ENCODE data around the gene HYOU1. TPM values are rescaled to one million over a fixed set of nuclear protein-coding genes. Genes with fewer than 3 reads are reported as not detected.

Gene HYOU1
- total and polyA plus RNA-seq, 2 of the 8 experiments (the other 6 are each of a cell fraction or from before 2014, with no cell fraction given), result 239 to 295 TPM

GRCh38 chr11:119018074-119018938 lies 38.7 kb downstream of the HYOU1 start, which contains the start of the genes RPS25 and TRAPPC4:
Gene RPS25 (minus strand): TSS chr11:119018343. CDS start chr11:119018284, 59 bp downstream.
Gene TRAPPC4 (plus strand): TSS chr11:119018766. CDS start chr11:119018796, 30 bp downstream.
- CTCF ChIA-PET (ENCODE audit: partially characterized antibody), result interaction anchor here (0.8 to 3.0 kb wide), 4 partner anchors 12 to 345 kb away, joined by 3 to 12 read pairs (median 4); partner anchors contain the start of gene SLC37A4
- Histone ChIP-seq H3K14ac (ENCODE audit: insufficient read length) (no peak within 1 kb of the TSS), H3K23ac (ENCODE audit: insufficient read length) (no peak within 1 kb of the TSS), H2AK5ac (ENCODE audit: low read depth, low read length) (no peak within 1 kb of the TSS), H4K20me1 (replicated peaks in 1 of 2; ENCODE audit: control insufficient read depth in 1 of 2, insufficient read depth in 2 of 2, low read length in 2 of 2) (peaks cover 3 to 7% of the 10 kb centered on the region in 2 experiments), H3K56ac (replicated peaks; ENCODE audit: insufficient read length, low read depth, low read length) (peak within 1 kb of the TSS; percentile 94), H3K27me3 (replicated peaks in 1 of 4; ENCODE audit: control insufficient read depth in 3 of 4, extremely low read depth in 1 of 4, insufficient read depth in 3 of 4, low read length in 3 of 4) (no peaks in the 10 kb centered on the region), H3K9ac (replicated peaks in 1 of 4; ENCODE audit: extremely low read depth in 1 of 4, low read depth in 3 of 4, low read length in 3 of 4) (peak within 1 kb of the TSS; percentile 92 to 97 (median 96)), H2BK15ac (ENCODE audit: low read length) (peak within 1 kb of the TSS; percentile 85; the same call in 1 of the 2 replicates), H3K27ac (ENCODE audit: low read depth, low read length) (peak within 1 kb of the TSS; percentile 84), H4K91ac (replicated peaks; ENCODE audit: insufficient read length, low read length) (peak within 1 kb of the TSS; percentile 100), H3K23me2 (ENCODE audit: low read depth, low read length) (no peaks in the 10 kb centered on the region; the same call in 1 of the 2 replicates), H2AFZ (ENCODE audit: low read length) (peak within 1 kb of the TSS; percentile 37; the same call in 1 of the 2 replicates), H3K4me2 (ENCODE audit: insufficient read depth in 1 of 2, low read depth in 2 of 2, low read length in 2 of 2) (peak within 1 kb of the TSS; percentile 68 to 75), H3K4ac (replicated peaks; ENCODE audit: insufficient read length, low read depth, low read length) (peak within 1 kb of the TSS; percentile 99), H2BK120ac (replicated peaks; ENCODE audit: low read depth, low read length) (no peak within 1 kb of the TSS), H4K8ac (ENCODE audit: extremely low read depth, insufficient read depth, low read length) (peak within 1 kb of the TSS; percentile 98), H3K9me3 (ENCODE audit: insufficient read depth in 2 of 2, low read depth in 1 of 2, low read length in 1 of 2) (no peaks in the 10 kb centered on the region), H4K5ac (ENCODE audit: insufficient read length, low read depth, low read length) (peak within 1 kb of the TSS; percentile 100), H2BK5ac (ENCODE audit: low read depth, low read length) (peak within 1 kb of the TSS; percentile 89), H2BK20ac (ENCODE audit: low read length) (no peak within 1 kb of the TSS), H3K79me2 (ENCODE audit: control insufficient read depth in 1 of 2, insufficient read depth in 2 of 2, low read length in 2 of 2) (peaks cover 15 to 52% of the 10 kb centered on the region in 2 experiments; a peak in 3 of 4 replicates), H3K4me3 (ENCODE audit: extremely low read depth in 1 of 4, insufficient read depth in 2 of 4, low read depth in 3 of 4, low read length in 4 of 4) (peak within 1 kb of the TSS; percentile 93 to 99 (median 95)), H3K79me1 (ENCODE audit: low read depth, low read length) (peaks cover 5% of the 10 kb centered on the region), H2BK12ac (ENCODE audit: low read depth, low read length) (no peak within 1 kb of the TSS), H3K36me3 (ENCODE audit: control insufficient read depth in 2 of 4, insufficient read depth in 4 of 4, low read length in 3 of 4) (peaks cover 32 to 55% (median 40%) of the 10 kb centered on the region in 4 experiments), H3K18ac (ENCODE audit: extremely low read depth, low read length) (peak within 1 kb of the TSS; percentile 98), H3K4me1 (replicated peaks in 1 of 4; ENCODE audit: control insufficient read depth in 3 of 4, insufficient read depth in 4 of 4, low read length in 3 of 4) (peaks cover 0 to 9% (median 2%) of the 10 kb centered on the region in 4 experiments; a peak in 4 of 7 replicates)
- 1% methylated on average over 58 of the region's 63 CpGs; no CpG with 5 or more reads in 1 of the 2 experiments for WGBS, 2 experiments (ENCODE audit: extremely low coverage in 1 of 2, insufficient coverage in 1 of 2, insufficient read length in 1 of 2, insufficient replicate concordance in 2 of 2, low coverage in 1 of 2, low lambda C conversion rate in 2 of 2, missing lambda C conversion rate in 1 of 2)
- POLR2A ChIA-PET (ENCODE audit: partially characterized antibody), result interaction anchor here (0.7 to 18.5 kb wide), 23 partner anchors 8 to 400 kb away, joined by 3 to 264 read pairs (median 4); partner anchors contain the start of genes CENATAC, DDX6, DPAGT1 and HMBS
- FAIRE-seq (no peak), DNase-seq (ENCODE audit: low read depth in 1 of 2, low spot score in 2 of 2) (peak; percentile 88 to 90)
- TF ChIP-seq ASH2L (IDR thresholded peaks at IDR 0.05; ENCODE audit: low read length) (peak; percentile 87), BRCA1 (IDR thresholded peaks at IDR 0.05; ENCODE audit: low read depth, low read length) (no peak), CTCF (IDR thresholded peaks at IDR 0.05; ENCODE audit: control extremely low read depth in 1 of 3, insufficient read depth in 1 of 3, low read depth in 1 of 3, low read length in 3 of 3) (no peak), MAX (IDR thresholded peaks at IDR 0.05) (peak; percentile 79), SP4 (IDR thresholded peaks at IDR 0.05; ENCODE audit: low read length) (peak; percentile 94), FOSL1 (IDR thresholded peaks at IDR 0.05; ENCODE audit: insufficient read depth, low read depth, low read length) (no peak), POLR2A (IDR thresholded peaks at IDR 0.05; ENCODE audit: control extremely low read depth in 1 of 2, low read depth in 2 of 2, low read length in 2 of 2) (peak; percentile 91 to 95), BCL11A (IDR thresholded peaks at IDR 0.05; ENCODE audit: low read depth in 2 of 2, low read length in 2 of 2) (no peak), YY1 (IDR thresholded peaks at IDR 0.05; ENCODE audit: low read depth, low read length) (peak; percentile 83)

Data from H1 (cell line).